H54 (cell line): ENCODE data around the gene AQP3.
"Not testable (repeated sequence)": the region's sequence is repeated elsewhere in the genome, so short reads cannot be mapped to it uniquely, and the experiment has no call there.

Experiments
- DNase-seq: peaks from one replicate; pipeline ENCODE4 v3.0.0; 2011; ENCODE audit warnings: low spot score, mixed read lengths; ENCODE audit not compliant: insufficient read length
- FAIRE-seq: peaks from 3 replicates; lab custom pipeline; 2011; peaks lifted over from hg19 to GRCh38; lab: Jason Lieb, UNC
- POLR2A ChIP-seq: IDR thresholded peaks from 2 replicates; pipeline ENCODE4 v1.6.1; 2011; ENCODE audit warnings: low read depth, mild to moderate bottlenecking, low read length

The AQP3 gene

GRCh38 chr9:33439731-33440130 lies 7.7 kb downstream of the AQP3 start:
- FAIRE-seq (no peak), DNase-seq (no peak)

GRCh38 chr9:33438926-33439680 lies 8.3 kb downstream of the AQP3 start:
- FAIRE-seq (no peak), DNase-seq (no peak)
- TF ChIP-seq POLR2A, result no peak

More at GRCh38 chr9:33439731-33440130, 7.7 kb downstream of the AQP3 start:
- no peak for TF ChIP-seq POLR2A

GRCh38 chr9:33437898-33438297 lies 9.5 kb downstream of the AQP3 start:
- no peak for FAIRE-seq
- no peak for DNase-seq
- no peak for TF ChIP-seq POLR2A

- DNase-seq, result no peak
- TF ChIP-seq POLR2A, result no peak
- FAIRE-seq, result no peak
These were observed 10.2 kb downstream of the AQP3 start for GRCh38 chr9:33437205-33437604.

- FAIRE-seq (no peak), DNase-seq (no peak)
These were observed 10.9 kb downstream of the AQP3 start for GRCh38 chr9:33436445-33436844.

GRCh38 chr9:33435821-33436277 lies 11.5 kb downstream of the AQP3 start:
- DNase-seq, result no peak
- no peak for FAIRE-seq
- no peak for TF ChIP-seq POLR2A

More at GRCh38 chr9:33436445-33436844, 10.9 kb downstream of the AQP3 start:
- no peak for TF ChIP-seq POLR2A

- DNase-seq, result no peak
- TF ChIP-seq POLR2A, result no peak
- no peak for FAIRE-seq
These were observed 12.9 kb downstream of the AQP3 start for GRCh38 chr9:33434317-33435105.

- DNase-seq (no peak), FAIRE-seq (no peak)
- no peak for TF ChIP-seq POLR2A
These were observed 13.5 kb downstream of the AQP3 start for GRCh38 chr9:33433871-33434270.

GRCh38 chr9:33431420-33431819 lies 16.0 kb downstream of the AQP3 start:
- DNase-seq, result no peak
- FAIRE-seq, result no peak
- TF ChIP-seq POLR2A, result no peak

GRCh38 chr9:33430942-33431341 lies 16.5 kb downstream of the AQP3 start:
- DNase-seq, result peak; percentile 42

GRCh38 chr9:33429256-33429985 lies 18.0 kb downstream of the AQP3 start:
- TF ChIP-seq POLR2A, result no peak
- FAIRE-seq, result no peak
- DNase-seq, result no peak

More at GRCh38 chr9:33430942-33431341, 16.5 kb downstream of the AQP3 start:
- peak; percentile 27 for FAIRE-seq
- no peak for TF ChIP-seq POLR2A

- TF ChIP-seq POLR2A, result no peak
- FAIRE-seq (no peak), DNase-seq (no peak)
These were observed 20.5 kb downstream of the AQP3 start for GRCh38 chr9:33426843-33427293.

- FAIRE-seq (no peak), DNase-seq (no peak)
- no peak for TF ChIP-seq POLR2A
These were observed 22.3 kb downstream of the AQP3 start for GRCh38 chr9:33425128-33425533.

- not testable (repeated sequence) for DNase-seq, FAIRE-seq
These were observed 22.9 kb downstream of the AQP3 start for GRCh38 chr9:33424492-33424891.

GRCh38 chr9:33424043-33424442 lies 23.4 kb downstream of the AQP3 start:
- not testable (repeated sequence) for DNase-seq, FAIRE-seq
